Head of caudate nucleus (tissue), 42 donors: Measurements from ENCODE around the gene ZDHHC14.
A peak's percentile ranks its signal among the peaks of the same experiment; 100 is the strongest.

Experiments used
- DNase-seq, 42 donors: peaks; one replicate each; pipeline versions ENCODE4 v3.0.0 to v3.0.0-alpha.2; 2020 to 2021; ENCODE audit warnings: mixed read lengths in 7 of 42
- intact Hi-C: fragments of 100-400 bp; cut with DNase I; formaldehyde crosslinking; loops from one replicate; pipeline ENCODE4 v1.15.0; 2022

The ZDHHC14 gene

GRCh38 chr6:157608221-157609075 is 227.5 kb downstream of the ZDHHC14 start:
- no peak for DNase-seq
- intact Hi-C loops = no loop called here

- no peak for DNase-seq
- intact Hi-C loops = no loop called here
Measured at GRCh38 chr6:157609117-157609516, 228.1 kb downstream of the ZDHHC14 start.

- intact Hi-C loops = no loop called here
- no peak for DNase-seq
Measured at GRCh38 chr6:157609556-157609955, 228.6 kb downstream of the ZDHHC14 start.

GRCh38 chr6:157610451-157610999 is 229.5 kb downstream of the ZDHHC14 start:
- peak in 1 of 42 donors; percentile 12 for DNase-seq
- intact Hi-C loops = no loop called here

- no peak for DNase-seq
- intact Hi-C loops = no loop called here
Measured at GRCh38 chr6:157611406-157611805, 230.4 kb downstream of the ZDHHC14 start.

GRCh38 chr6:157613011-157613522 is 232.1 kb downstream of the ZDHHC14 start:
- peak in 22 of 42 donors; percentile 10 to 77 (median 44) for DNase-seq
- intact Hi-C loops = no loop called here

- intact Hi-C loops = no loop called here
- DNase-seq = no peak
Measured at GRCh38 chr6:157614026-157614568, 233.1 kb downstream of the ZDHHC14 start.

- DNase-seq = peak in 9 of 42 donors; percentile 16 to 58 (median 24)
- intact Hi-C loops = no loop called here
Measured at GRCh38 chr6:157615420-157615769, 234.4 kb downstream of the ZDHHC14 start.

GRCh38 chr6:157615951-157616350 is 235.0 kb downstream of the ZDHHC14 start:
- no peak for DNase-seq
- intact Hi-C loops = no loop called here

- intact Hi-C loops = no loop called here
- no peak for DNase-seq
Measured at GRCh38 chr6:157620944-157621343, 240.0 kb downstream of the ZDHHC14 start.

- no peak for DNase-seq
- intact Hi-C loops = no loop called here
Measured at GRCh38 chr6:157621406-157621805, 240.4 kb downstream of the ZDHHC14 start.

- intact Hi-C loops = no loop called here
- peak in 1 of 42 donors; percentile 13 for DNase-seq
Measured at GRCh38 chr6:157622427-157622826, 241.4 kb downstream of the ZDHHC14 start.

GRCh38 chr6:157625111-157625510 is 244.1 kb downstream of the ZDHHC14 start:
- no peak for DNase-seq
- intact Hi-C loops = no loop called here

- intact Hi-C loops = no loop called here
- DNase-seq = no peak
Measured at GRCh38 chr6:157625764-157626163, 244.8 kb downstream of the ZDHHC14 start.

GRCh38 chr6:157627195-157627966 is 246.4 kb downstream of the ZDHHC14 start:
- intact Hi-C loops = no loop called here
- no peak for DNase-seq

GRCh38 chr6:157628463-157628862 is 247.5 kb downstream of the ZDHHC14 start:
- intact Hi-C loops = no loop called here

GRCh38 chr6:157629220-157629619 is 248.2 kb downstream of the ZDHHC14 start:
- no peak for DNase-seq
- intact Hi-C loops = no loop called here

More at GRCh38 chr6:157628463-157628862, 247.5 kb downstream of the ZDHHC14 start:
- DNase-seq = no peak

- DNase-seq = no peak
- intact Hi-C loops = no loop called here
Measured at GRCh38 chr6:157630463-157631080, 249.6 kb downstream of the ZDHHC14 start.

- intact Hi-C loops = no loop called here
- no peak for DNase-seq
Measured at GRCh38 chr6:157631412-157631811, 250.4 kb downstream of the ZDHHC14 start.
